Mononuclear cell (primary cell): ENCODE data around the gene MTREX. TPM values are rescaled to one million over a fixed set of nuclear protein-coding genes. Genes with fewer than 3 reads are reported as not detected.

Experiments used
- H3K27me3 ChIP-seq: 2 replicates; pipeline ENCODE4 v1.6.0; 2011; ENCODE audit warnings: low read length, control low read depth; ENCODE audit not compliant: insufficient read depth
- H3K4me1 ChIP-seq: 2 replicates; pipeline ENCODE4 v1.5.1; 2011; ENCODE audit warnings: mild to moderate bottlenecking, low read length, control low read depth; ENCODE audit not compliant: insufficient read depth
- H3K4me3 ChIP-seq: 2 replicates; pipeline ENCODE4 v1.5.1; 2011; ENCODE audit warnings: mild to moderate bottlenecking, low read length, moderate library complexity
- H3K9me3 ChIP-seq: 2 replicates; pipeline ENCODE4 v1.5.1; 2011; ENCODE audit warnings: low read depth, mild to moderate bottlenecking, control low read depth, low read length
- total RNA-seq: library from RNA; depleted of rRNA; stranded (reverse); fragments of >200 nt; gene quantifications from one replicate; pipeline ENCODE4 v1.2.3, GENCODE V29; 2012

The MTREX gene
- total RNA-seq, 1 donor, result 142 TPM

GRCh38 chr5:55385227-55385626, 77.4 kb downstream of the MTREX start:
- Histone ChIP-seq H3K27me3 (no peaks in the 10 kb centered on the region), H3K9me3 (peaks cover 16% of the 10 kb centered on the region), H3K4me3 (no peak overlapping the region), H3K4me1 (no peaks in the 10 kb centered on the region)

- peaks cover 16% of the 10 kb centered on the region for H3K9me3 ChIP-seq
Observed at GRCh38 chr5:55385846-55386245, 78.1 kb downstream of the MTREX start.

GRCh38 chr5:55386356-55386755, 78.6 kb downstream of the MTREX start:
- Histone ChIP-seq H3K27me3 (no peaks in the 10 kb centered on the region), H3K4me3 (no peak overlapping the region), H3K9me3 (peaks cover 16% of the 10 kb centered on the region), H3K4me1 (no peaks in the 10 kb centered on the region)

More at GRCh38 chr5:55385846-55386245, 78.1 kb downstream of the MTREX start:
- Histone ChIP-seq H3K4me1 (no peaks in the 10 kb centered on the region), H3K27me3 (no peaks in the 10 kb centered on the region), H3K4me3 (no peak overlapping the region)

DNA sequence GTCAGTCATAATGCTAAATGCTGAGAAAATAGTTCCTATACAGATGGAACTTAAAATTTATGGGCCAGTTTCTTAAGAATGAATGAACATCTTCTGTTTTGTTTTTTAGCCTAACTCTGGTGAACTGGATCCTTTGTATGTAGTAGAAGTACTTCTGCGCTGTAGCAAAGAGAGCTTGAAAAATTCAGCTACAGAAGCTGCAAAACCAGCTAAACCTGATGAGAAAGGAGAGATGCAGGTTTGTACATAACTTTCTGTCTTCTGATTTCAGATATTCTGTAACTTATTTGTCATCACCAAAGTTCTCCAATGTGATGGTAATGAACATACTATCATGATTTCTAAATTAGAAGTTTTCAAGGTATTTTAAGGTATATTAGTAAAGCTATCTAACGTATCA, 80.1 kb downstream of the MTREX start:
- Histone ChIP-seq H3K4me3 (no peak overlapping the region), H3K4me1 (no peaks in the 10 kb centered on the region), H3K9me3 (peaks cover 12% of the 10 kb centered on the region), H3K27me3 (no peaks in the 10 kb centered on the region)

DNA sequence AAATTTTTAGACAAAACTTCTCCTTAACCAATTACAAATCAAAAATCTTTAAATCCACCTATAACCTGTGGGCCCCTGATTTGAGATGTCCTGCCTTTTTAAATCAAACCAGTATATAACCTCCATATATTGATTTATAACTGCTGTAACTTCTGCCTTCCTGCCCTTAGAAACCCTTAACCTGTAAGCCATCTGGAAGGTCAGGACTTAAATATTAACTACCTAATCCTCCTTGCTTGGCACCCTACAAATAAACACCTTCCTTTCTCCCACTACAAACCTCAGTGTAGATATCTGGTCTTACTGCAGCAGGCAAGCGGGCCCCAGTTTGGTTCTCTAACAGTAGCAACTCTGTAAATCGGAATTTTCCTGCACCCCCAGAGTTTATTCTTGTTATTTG, 83.9 kb downstream of the MTREX start:
- Histone ChIP-seq H3K27me3 (no peaks in the 10 kb centered on the region), H3K9me3 (no peaks in the 10 kb centered on the region), H3K4me1 (no peaks in the 10 kb centered on the region), H3K4me3 (no peak overlapping the region)

GRCh38 chr5:55392669-55393068, 84.9 kb downstream of the MTREX start:
- Histone ChIP-seq H3K27me3 (no peaks in the 10 kb centered on the region), H3K4me1 (no peaks in the 10 kb centered on the region), H3K9me3 (no peaks in the 10 kb centered on the region), H3K4me3 (no peak overlapping the region)

DNA sequence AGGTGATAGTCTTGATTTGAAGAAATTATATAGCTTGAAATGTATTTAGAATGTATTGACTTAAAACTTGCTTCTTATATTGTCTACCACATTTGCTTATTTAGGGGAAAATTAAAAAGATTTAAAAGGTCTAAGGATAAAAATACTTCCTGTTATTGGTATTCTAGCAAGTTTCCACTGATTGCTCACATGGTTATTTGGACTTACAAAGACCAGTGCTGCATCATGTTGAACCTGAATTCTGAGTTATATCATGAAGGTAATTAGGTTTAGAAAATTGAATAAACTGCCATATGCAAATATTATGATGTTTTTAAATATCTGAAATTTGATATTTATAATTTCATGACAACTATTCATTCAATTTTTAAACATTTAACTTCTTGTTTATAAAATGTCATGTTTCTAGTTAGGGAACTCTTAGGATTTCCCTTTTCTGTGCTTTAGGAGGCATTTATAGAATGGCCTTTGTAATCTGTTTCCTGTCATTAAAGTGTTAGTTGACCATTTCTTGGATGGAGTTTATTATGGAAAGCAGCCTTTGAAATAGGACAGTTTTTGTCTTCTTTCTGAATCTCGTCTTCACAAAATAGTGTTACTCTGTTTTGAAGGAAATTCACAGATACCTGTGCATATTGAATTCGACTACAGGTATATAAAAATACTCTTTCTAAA, 85.8 kb downstream of the MTREX start:
- H3K4me3 ChIP-seq, result no peak overlapping the region
- H3K9me3 ChIP-seq, result no peaks in the 10 kb centered on the region
- H3K27me3 ChIP-seq, result no peaks in the 10 kb centered on the region
- H3K4me1 ChIP-seq, result no peaks in the 10 kb centered on the region

DNA sequence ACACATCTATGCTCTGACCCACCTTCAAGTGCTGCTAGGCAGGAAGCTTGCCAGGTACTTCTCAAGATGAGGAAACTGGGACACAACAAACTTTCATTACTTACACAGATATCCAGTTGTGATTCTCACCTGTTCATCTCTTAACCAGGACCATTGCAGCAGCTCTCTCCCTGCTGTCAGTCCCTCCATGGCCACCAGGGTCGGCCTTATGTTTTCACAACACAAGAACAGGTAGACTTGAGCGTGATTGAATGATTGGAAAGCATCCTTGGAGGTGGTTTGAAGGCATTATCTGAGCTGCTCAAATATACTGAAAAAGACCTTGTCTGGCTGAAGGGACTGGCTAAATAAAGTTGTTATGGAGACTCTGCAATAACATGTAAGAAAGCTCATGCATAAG, 94.4 kb downstream of the MTREX start:
- H3K4me3 ChIP-seq, result no peak overlapping the region
- H3K4me1 ChIP-seq, result no peaks in the 10 kb centered on the region
- H3K27me3 ChIP-seq, result no peaks in the 10 kb centered on the region
- no peaks in the 10 kb centered on the region for H3K9me3 ChIP-seq

GRCh38 chr5:55406292-55406691, 98.5 kb downstream of the MTREX start:
- Histone ChIP-seq H3K4me1 (no peaks in the 10 kb centered on the region), H3K4me3 (no peak overlapping the region), H3K27me3 (no peaks in the 10 kb centered on the region), H3K9me3 (no peaks in the 10 kb centered on the region)

DNA sequence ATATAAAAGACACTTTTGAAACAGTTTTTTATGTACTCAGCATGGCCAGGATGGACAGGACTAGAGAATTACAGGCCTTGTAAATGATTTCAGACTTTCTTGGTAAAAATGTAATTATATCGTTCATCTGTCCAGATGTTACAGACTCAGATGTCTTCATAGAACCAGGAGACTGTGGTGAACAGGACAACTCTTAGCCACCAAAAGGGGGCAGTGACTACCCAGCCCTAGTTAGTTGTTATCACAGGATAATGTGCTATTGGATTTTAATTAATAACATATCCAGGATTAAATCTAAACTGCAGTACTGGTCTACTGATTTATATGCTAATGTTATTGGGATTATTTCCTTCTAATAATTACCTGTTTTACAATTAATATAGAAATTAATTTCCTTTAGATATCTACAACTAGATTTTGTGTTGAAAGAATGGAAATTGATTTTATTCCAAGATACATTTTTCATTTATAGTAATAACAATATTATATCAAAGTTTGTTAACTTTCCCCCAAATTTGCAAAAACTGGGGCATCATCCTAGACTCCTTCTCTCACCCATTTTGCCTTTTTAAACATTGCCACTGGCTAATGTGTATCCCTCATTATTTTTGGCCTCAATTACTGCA, 99.4 kb downstream of the MTREX start:
- no peaks in the 10 kb centered on the region for H3K4me1 ChIP-seq
- no peak overlapping the region for H3K4me3 ChIP-seq
- H3K9me3 ChIP-seq, result no peaks in the 10 kb centered on the region
- H3K27me3 ChIP-seq, result no peaks in the 10 kb centered on the region

DNA sequence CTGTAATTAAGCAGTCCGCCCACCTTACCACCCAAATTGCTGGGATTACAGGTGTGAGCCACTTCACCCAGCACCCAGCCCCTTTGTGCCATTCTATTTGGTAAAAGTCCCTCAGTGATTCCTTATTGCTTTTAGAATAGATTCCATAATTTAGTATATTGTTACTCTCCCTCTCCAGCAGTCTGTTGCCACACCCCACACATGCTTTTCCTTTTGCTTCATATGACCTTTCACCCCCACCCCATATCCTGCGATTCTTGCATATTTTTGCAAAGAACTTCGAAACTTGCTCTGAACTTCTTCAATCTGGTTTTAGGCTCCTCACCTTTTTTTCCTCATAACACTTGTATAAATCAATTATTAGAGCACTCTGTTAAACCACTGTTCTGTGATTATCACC, 100.2 kb downstream of the MTREX start:
- Histone ChIP-seq H3K27me3 (no peaks in the 10 kb centered on the region), H3K9me3 (no peaks in the 10 kb centered on the region), H3K4me1 (no peaks in the 10 kb centered on the region), H3K4me3 (no peak overlapping the region)

DNA sequence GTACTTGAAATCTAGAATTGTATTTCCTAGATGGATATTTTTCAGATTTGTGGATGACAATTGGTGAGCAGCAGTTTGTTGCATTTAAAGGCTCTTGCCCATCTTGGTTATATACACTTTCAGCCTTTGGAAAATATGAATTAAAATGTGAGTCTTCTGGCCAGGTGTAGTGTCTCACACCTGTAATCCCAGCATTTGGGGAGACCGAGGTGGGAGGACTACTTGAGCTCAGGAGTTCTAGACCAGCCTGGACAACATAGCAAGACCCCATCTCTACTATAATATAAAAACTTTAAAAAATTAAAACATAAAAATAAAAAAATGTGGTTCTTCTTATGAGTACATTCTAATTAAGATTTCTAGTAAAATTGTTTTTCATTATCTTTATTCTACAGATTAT, 102.0 kb downstream of the MTREX start:
- no peaks in the 10 kb centered on the region for H3K9me3 ChIP-seq
- H3K4me1 ChIP-seq, result no peaks in the 10 kb centered on the region
- no peak overlapping the region for H3K4me3 ChIP-seq
- no peaks in the 10 kb centered on the region for H3K27me3 ChIP-seq

DNA sequence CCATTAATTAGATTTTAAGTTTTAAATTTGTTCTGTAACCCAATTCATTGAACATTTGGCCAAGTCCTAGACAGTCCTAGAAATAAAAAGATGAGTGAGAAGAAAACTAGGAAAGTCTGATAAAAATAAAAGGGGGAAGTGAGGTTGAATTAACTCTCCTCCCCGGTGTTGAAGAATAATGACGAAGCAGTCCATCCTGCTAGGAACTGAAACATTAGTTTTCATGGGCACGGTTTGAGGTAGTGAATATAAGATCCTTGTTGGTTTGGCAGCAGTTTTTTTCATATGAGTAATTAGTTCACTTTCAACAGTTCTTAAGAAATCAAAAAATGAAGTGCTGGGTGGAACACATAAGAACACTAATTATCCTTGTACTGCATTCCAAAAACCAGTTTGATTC, 103.1 kb downstream of the MTREX start:
- no peaks in the 10 kb centered on the region for H3K9me3 ChIP-seq
- no peak overlapping the region for H3K4me3 ChIP-seq

DNA sequence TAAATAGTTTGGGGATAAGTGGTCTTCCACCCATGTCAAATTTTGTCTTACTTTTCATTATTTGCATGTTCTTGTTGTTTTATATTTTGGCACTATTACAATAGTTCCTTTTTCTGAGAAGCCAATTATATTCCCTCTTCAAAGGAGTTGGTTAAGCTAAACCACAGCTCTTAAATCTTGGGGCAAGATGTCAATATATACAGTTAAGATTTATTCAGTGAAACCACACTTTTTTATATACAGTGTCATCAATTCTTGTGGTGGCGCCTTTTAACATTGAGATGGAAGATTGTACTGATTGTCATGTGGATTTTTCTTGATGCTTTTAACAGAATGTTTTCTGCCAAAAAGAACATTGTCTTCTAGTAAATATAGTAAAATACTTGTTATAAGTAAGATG, 104.1 kb downstream of the MTREX start:
- Histone ChIP-seq H3K4me1 (no peaks in the 10 kb centered on the region), H3K4me3 (no peak overlapping the region), H3K9me3 (no peaks in the 10 kb centered on the region), H3K27me3 (no peaks in the 10 kb centered on the region)

More for the DNA sequence above, 103.1 kb downstream of the MTREX start:
- H3K4me1 ChIP-seq, result no peaks in the 10 kb centered on the region
- no peaks in the 10 kb centered on the region for H3K27me3 ChIP-seq

DNA sequence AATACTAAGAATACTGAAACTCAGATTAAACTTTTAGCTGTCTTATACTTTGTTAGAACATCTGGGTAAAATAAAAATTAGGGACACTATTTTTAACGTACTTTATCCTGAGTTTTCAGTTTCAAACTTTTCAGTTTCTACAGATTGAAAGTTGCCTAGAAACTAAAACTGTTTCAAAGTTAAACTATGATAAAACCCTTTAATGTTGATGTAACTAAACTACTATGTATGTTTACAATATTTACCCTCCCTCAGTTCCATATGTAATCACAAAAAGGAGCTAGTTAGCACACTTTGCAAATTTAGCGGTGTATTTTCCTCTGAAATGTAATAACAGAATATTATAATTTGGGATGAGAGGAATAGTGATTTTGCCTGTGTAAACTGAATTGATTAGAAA, 105.9 kb downstream of the MTREX start:
- no peaks in the 10 kb centered on the region for H3K4me1 ChIP-seq
- no peaks in the 10 kb centered on the region for H3K9me3 ChIP-seq
- H3K4me3 ChIP-seq, result no peak overlapping the region
- H3K27me3 ChIP-seq, result no peaks in the 10 kb centered on the region

GRCh38 chr5:55415071-55415470, 107.3 kb downstream of the MTREX start:
- no peaks in the 10 kb centered on the region for H3K27me3 ChIP-seq
- H3K4me1 ChIP-seq, result no peaks in the 10 kb centered on the region
- no peaks in the 10 kb centered on the region for H3K9me3 ChIP-seq
- H3K4me3 ChIP-seq, result no peak overlapping the region
